SU-DHL-6 (cell line): ENCODE measurements around the gene NRP1.

Experiments used
- H2AFZ ChIP-seq: fragments of 200-600 bp; sonication (generic); 2 replicates; pipeline ENCODE4 v1.6.1; 2014; ENCODE audit warnings: low read depth, mild to moderate bottlenecking, moderate library complexity, mixed read lengths, antibody characterized with exemption, low read length; ENCODE audit not compliant: severe bottlenecking
- H3F3A ChIP-seq: fragments of 200-600 bp; shearing (Covaris generic); 2 replicates; pipeline ENCODE4 v1.6.0; 2016; ENCODE audit warnings: antibody characterized with exemption, mild to moderate bottlenecking; ENCODE audit not compliant: insufficient read depth
- H3K27ac ChIP-seq: fragments of 200-600 bp; sonication (generic); 2 replicates; pipeline ENCODE4 v1.5.1; 2016; ENCODE audit warnings: low read depth, mild to moderate bottlenecking, low read length, moderate library complexity, mixed read lengths
- H3K27me3 ChIP-seq: fragments of 200-600 bp; sonication (generic), shearing (Covaris generic); 2 replicates; pipeline ENCODE4 v1.6.0; 2014; ENCODE audit warnings: mild to moderate bottlenecking, low read length
- H3K36me3 ChIP-seq: fragments of 200-600 bp; sonication (generic); 2 replicates; pipeline ENCODE4 v1.6.1; 2014; ENCODE audit warnings: mild to moderate bottlenecking, low read length, mixed read lengths
- H3K4me2 ChIP-seq: fragments of 300-600, 200-600 bp; shearing (Covaris generic), sonication (generic); 2 replicates; pipeline ENCODE4 v1.6.0; 2014; ENCODE audit warnings: low read length, low read depth, mild to moderate bottlenecking; ENCODE audit not compliant: poor library complexity, severe bottlenecking
- H3K4me3 ChIP-seq: fragments of 200-600 bp; sonication (generic); 2 replicates; pipeline ENCODE4 v1.5.1; 2014; ENCODE audit warnings: antibody characterized with exemption, low read length, mild to moderate bottlenecking, mixed read lengths; ENCODE audit not compliant: insufficient read depth, poor library complexity, severe bottlenecking
- H3K79me2 ChIP-seq: fragments of 200-600 bp; sonication (generic); 2 replicates; pipeline ENCODE4 v1.6.1; 2014; ENCODE audit warnings: mild to moderate bottlenecking, low read length, moderate library complexity; ENCODE audit not compliant: insufficient read depth
- H3K9ac ChIP-seq: fragments of 200-600 bp; sonication (generic); 2 replicates; pipeline ENCODE4 v1.7.0; 2014; ENCODE audit warnings: mild to moderate bottlenecking, low read length
- H3K9me2 ChIP-seq: fragments of 200-600 bp; sonication (generic); replicated peaks from 2 replicates; pipeline ENCODE4 v1.6.1; 2014; ENCODE audit warnings: low read length; ENCODE audit not compliant: insufficient read depth
- H3K9me3 ChIP-seq: fragments of 200-600 bp; sonication (generic); 2 replicates; pipeline ENCODE4 v1.6.1; 2014; ENCODE audit warnings: low read length, mixed read lengths; ENCODE audit not compliant: insufficient read depth
- H4K20me1 ChIP-seq: fragments of 200-600 bp; sonication (generic); 2 replicates; pipeline ENCODE4 v1.6.1; 2014; ENCODE audit warnings: low read depth, mild to moderate bottlenecking, antibody characterized with exemption, low read length, moderate library complexity, mixed read lengths
- CTCF ChIP-seq: fragments of 200-600 bp; sonication (generic); IDR thresholded peaks from one replicate; pipeline ENCODE4 v1.5.1; 2017; ENCODE audit warnings: antibody characterized with exemption, mild to moderate bottlenecking, low read length, moderate library complexity; ENCODE audit not compliant: insufficient read depth, poor library complexity, severe bottlenecking
- EZH2phosphoT487 ChIP-seq: fragments of 200-600 bp; sonication (generic), shearing (Covaris generic); conservative IDR thresholded peaks from 2 replicates; pipeline ENCODE4 v1.6.1; 2018; ENCODE audit warnings: mild to moderate bottlenecking, antibody characterized with exemption, low read length, moderate library complexity, mixed read lengths

NRP1 gene

GRCh38 chr10:33355274-33355673, 20.8 kb upstream of the NRP1 start:
- no peaks in the 10 kb centered on the region for H4K20me1 ChIP-seq

GRCh38 chr10:33353853-33354252, 19.4 kb upstream of the NRP1 start:
- no peak overlapping the region for H3K27ac ChIP-seq
- TF ChIP-seq CTCF (no peak), EZH2phosphoT487 (no peak)
- no peaks in the 10 kb centered on the region for H3K79me2 ChIP-seq
- no peaks in the 10 kb centered on the region for H4K20me1 ChIP-seq
- H3K4me2 ChIP-seq: no peak overlapping the region
- H3F3A ChIP-seq: no peaks in the 10 kb centered on the region
- no peaks in the 10 kb centered on the region for H3K9me3 ChIP-seq
- no peaks in the 10 kb centered on the region for H3K36me3 ChIP-seq
- no peaks in the 10 kb centered on the region for H3K9me2 ChIP-seq
- H3K9ac ChIP-seq: no peak overlapping the region
- no peaks in the 10 kb centered on the region for H3K27me3 ChIP-seq
- no peak overlapping the region for H3K4me3 ChIP-seq
- H2AFZ ChIP-seq: no peak overlapping the region

More at GRCh38 chr10:33355274-33355673, 20.8 kb upstream of the NRP1 start:
- Histone ChIP-seq H3K36me3 (no peaks in the 10 kb centered on the region), H3K27me3 (no peaks in the 10 kb centered on the region), H3K9ac (no peak overlapping the region), H3K9me3 (no peaks in the 10 kb centered on the region), H3K79me2 (no peaks in the 10 kb centered on the region), H3K9me2 (no peaks in the 10 kb centered on the region), H2AFZ (no peak overlapping the region), H3K4me3 (no peak overlapping the region), H3F3A (no peaks in the 10 kb centered on the region), H3K4me2 (no peak overlapping the region), H3K27ac (no peak overlapping the region)
- TF ChIP-seq CTCF (no peak), EZH2phosphoT487 (no peak)

GRCh38 chr10:33353334-33353733, 18.9 kb upstream of the NRP1 start:
- Histone ChIP-seq H4K20me1 (no peaks in the 10 kb centered on the region), H3K4me3 (no peak overlapping the region), H3F3A (no peaks in the 10 kb centered on the region), H3K36me3 (no peaks in the 10 kb centered on the region), H3K9me2 (no peaks in the 10 kb centered on the region), H3K9me3 (no peaks in the 10 kb centered on the region), H3K27me3 (no peaks in the 10 kb centered on the region), H3K79me2 (no peaks in the 10 kb centered on the region), H2AFZ (no peak overlapping the region), H3K9ac (no peak overlapping the region), H3K4me2 (no peak overlapping the region), H3K27ac (no peak overlapping the region)
- no peak for TF ChIP-seq CTCF
- no peak for TF ChIP-seq EZH2phosphoT487
